Inflammatory macrophage treated with lipopolysaccharide for 1 hour (primary cell): ENCODE results near the gene LAMP1.
"Not testable (repeated sequence)": the region's sequence is repeated elsewhere in the genome, so short reads cannot be mapped to it uniquely, and the experiment has no call there.

Experiments
- DNase-seq, 2 donors: peaks; one replicate each; pipeline ENCODE4 v3.0.0-alpha.2; 2020 to 2022

Gene LAMP1

DNA sequence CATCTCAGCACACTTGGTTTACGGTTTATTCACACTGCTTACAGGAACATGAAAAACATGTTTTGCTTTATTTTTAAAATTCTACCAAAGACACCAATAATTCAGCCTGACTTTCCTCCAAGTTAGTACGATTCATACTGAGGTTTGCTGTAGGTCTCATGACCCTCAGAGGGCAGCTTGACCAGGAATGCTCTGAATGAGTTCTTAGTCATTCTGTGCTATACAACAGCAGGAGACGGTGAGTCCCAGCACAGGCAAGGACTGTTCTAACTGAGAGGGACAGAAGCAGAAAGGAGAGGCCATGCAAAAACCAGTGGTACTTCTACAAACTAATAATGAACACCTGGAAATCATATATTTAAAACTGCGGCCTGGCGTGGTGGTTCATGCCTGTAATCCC lies 60.5 kb downstream of the LAMP1 start:
- no peak for DNase-seq

- DNase-seq, result no peak
Observed at GRCh38 chr13:113358653-113359190, 61.7 kb downstream of the LAMP1 start.

DNA sequence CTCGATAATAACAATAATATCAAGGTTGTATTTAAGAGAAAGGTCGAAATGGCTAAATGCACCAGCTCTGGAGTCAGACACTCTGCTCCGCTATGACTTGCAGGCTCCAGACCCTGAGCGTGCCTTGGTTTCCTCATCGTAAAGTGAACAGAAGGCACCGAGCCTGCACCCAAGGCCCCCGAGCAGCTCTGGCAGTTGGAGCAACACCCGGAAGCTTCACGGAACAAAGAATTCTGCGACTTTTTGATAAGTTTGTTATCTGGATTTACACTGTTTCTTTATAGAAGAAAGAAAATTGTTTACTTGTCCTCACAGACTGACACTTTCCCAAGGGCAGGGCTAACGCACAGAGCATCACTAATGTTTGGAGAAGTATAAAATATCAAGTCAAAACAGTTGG lies 62.5 kb downstream of the LAMP1 start:
- no peak for DNase-seq

- DNase-seq, result no peak
Observed at GRCh38 chr13:113360446-113360845, 63.4 kb downstream of the LAMP1 start.

- peak; percentile 53 to 74 for DNase-seq
Observed at GRCh38 chr13:113361406-113361805, 64.4 kb downstream of the LAMP1 start.

DNA sequence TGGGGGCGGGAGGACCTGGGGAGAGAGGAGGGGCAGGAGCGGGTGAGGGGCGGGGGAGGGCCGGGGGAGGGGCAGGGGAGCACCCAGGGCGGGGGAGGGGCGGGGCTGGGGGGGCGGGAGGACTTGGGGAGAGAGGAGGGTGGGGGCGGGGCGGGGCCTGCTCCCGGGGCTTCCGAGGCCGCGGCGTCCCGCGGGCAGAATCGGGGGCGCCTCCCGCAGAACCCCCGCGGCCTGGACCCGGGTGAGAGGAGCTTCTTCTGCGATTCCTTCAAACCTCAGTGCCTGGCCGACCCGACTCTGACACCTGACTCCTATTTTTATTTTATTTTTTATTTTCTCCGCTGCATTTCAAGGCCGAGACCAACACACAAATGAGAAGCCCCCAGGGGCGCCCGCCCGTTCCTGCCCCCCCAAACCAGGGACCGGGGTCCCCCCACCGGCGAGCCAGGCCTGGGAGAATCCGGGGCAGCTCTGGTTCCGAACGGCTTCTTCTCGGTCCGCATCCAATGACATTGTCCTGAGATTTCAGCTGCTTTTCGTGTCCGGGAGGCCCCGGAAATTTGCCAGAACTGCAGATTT lies 67.4 kb downstream of the LAMP1 start:
- no peak for DNase-seq

DNA sequence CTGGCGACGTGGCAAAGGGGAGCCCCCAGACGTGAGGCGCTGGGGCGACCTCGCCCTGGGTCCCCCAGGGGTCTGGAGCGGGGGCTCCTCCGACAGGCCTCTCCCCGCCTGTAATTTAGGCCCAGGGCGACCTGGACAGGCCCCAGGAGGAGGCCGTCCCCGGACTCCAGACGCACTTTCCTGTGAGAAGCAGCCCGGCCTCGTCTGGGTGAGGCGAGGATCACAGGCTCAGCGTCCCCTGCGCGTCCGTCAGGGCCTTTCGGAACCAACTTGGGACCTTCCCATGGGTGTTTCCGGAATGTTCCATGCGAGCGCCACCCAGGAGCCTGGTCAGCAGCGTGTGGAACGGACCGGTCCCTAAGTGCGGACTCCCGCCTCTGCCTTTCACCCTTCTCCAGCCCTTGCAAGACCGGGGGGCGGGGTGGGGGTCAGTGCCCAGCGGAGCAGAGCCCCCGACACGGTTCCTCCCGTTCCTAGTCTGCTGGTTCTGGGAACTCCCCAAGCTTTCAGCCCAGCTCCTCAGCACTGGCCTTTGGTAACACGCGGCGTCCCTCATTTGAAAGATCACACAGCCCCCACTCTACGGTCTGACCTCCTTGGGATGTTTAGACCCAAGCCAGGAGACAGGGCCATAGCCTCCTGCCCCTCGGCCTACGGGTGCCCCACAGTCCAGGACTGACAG lies 68.0 kb downstream of the LAMP1 start:
- DNase-seq, result no peak

DNA sequence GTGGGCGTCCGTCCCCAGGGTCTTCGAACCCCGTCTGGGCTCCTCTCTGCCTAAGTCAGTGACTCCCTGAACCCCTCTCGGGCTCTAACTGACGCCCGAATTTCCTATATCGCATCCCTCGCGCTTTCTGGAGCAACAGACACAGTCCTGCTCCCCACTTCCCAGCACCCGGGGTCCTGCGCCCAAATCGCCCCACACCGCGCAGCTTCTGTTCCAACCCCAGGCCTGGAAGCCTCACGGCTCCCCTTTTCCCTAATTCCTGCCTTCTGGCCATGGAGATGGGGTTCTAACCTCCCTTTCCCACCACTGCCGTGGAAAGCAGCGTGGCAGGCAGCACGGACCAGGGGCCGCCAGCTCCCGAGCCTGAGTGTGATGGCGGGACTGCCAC lies 68.5 kb downstream of the LAMP1 start:
- no peak for DNase-seq

DNA sequence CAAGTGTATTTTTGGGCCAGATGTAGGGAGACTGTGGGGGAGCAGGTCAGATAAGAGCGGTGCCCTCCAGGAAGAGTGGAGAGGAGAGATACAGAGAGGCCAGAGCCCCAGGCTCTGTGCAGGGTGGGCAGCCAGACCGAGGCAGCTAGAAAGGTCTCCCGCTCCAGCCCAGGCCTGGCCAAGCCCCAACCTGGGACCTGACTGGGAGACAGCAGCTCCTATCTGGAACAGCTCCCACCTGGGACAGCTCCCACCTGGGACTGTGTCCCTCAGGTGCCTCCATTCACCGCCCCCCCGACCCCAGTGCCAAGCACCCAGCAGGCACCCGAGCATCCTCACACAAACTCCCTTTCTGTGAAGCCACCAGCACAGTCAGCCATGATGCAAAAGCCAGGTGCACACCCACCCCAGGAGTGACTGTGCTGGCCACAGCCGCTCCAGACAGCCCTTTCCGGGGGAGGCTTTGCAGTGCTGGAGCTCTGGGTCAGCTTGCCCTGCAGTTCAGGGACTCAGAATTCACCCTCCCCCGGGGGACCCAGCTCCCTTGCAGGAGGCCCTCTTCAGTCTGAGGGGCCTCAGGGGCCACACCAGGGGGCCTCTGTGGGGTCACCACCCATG lies 69.0 kb downstream of the LAMP1 start:
- DNase-seq, result no peak

- no peak for DNase-seq
Observed at GRCh38 chr13:113367020-113367560, 70.1 kb downstream of the LAMP1 start.

GRCh38 chr13:113367771-113368170 lies 70.7 kb downstream of the LAMP1 start:
- no peak for DNase-seq

GRCh38 chr13:113368353-113368752 lies 71.3 kb downstream of the LAMP1 start:
- not testable (repeated sequence) for DNase-seq

- DNase-seq, result no peak
Observed at GRCh38 chr13:113369189-113369588, 72.2 kb downstream of the LAMP1 start.

DNA sequence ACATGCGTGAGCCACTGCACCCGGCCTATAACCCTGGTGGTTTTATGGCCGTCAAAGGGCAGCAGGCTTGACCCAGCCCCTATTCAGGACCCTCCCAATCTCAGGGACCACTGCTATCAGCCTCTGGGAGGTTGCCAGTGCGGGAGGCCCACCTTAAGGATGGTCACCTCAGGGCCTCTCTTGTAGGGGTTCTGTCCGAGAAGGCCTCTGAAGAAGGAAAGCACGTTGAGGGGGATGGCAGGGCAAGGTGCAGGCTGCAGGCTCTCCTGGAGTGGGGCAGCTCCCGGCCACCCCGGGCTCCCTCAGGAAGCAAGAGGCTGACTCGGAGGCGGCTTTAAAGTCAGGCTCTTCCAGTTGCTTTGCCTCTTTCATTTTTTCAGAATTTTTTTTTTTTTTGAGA lies 72.8 kb downstream of the LAMP1 start:
- no peak for DNase-seq

DNA sequence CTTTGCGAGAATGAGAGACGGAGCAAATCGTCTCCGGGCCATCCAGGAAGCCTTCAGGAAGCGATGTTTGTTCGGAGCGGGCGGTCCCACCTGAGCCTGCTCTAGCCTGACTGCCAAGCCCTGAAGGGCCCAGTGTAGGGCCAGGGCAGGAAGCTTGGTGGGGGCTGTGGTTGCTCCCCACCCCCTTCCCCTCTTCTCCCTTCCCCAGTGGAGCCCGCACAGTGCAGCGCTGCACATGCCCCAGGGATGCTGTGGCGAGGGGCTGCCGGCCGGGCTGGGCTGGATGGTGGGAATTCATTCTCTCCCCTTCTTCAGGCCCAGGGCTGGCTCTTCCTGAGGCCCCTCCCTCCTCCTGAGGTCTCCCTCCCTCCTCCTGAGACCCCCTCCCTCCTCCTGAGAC lies 74.0 kb downstream of the LAMP1 start:
- no peak for DNase-seq

GRCh38 chr13:113371701-113372100 lies 74.7 kb downstream of the LAMP1 start:
- DNase-seq, result not testable (repeated sequence)
